ENCODE results near the gene SKAP1.

Gene SKAP1

GRCh38 chr17:48100591-48101011, 329.4 kb downstream of the SKAP1 start:
- peaks cover 9% of the 10 kb centered on the region for H3K36me3 ChIP-seq (replicated peaks; ENCODE audit: low read depth, low read length)
- peak overlapping the region; percentile 100 for H3K4me3 ChIP-seq (ENCODE audit: low read length)
- peak overlapping the region; percentile 83 for H3K27ac ChIP-seq (ENCODE audit: low read length)
- peaks cover 24% of the 10 kb centered on the region for H3K4me1 ChIP-seq (ENCODE audit: low read length)
- peaks cover 25% of the 10 kb centered on the region for H4K20me1 ChIP-seq (ENCODE audit: insufficient read depth, low read length)
- H3K79me2 ChIP-seq (ENCODE audit: low read length): peaks cover 57% of the 10 kb centered on the region
- no peaks in the 10 kb centered on the region for H3K27me3 ChIP-seq (ENCODE audit: low read depth, low read length)
- H3K9me3 ChIP-seq (ENCODE audit: insufficient read depth, low read length): no peaks in the 10 kb centered on the region
- peak overlapping the region; percentile 93 for H3K9ac ChIP-seq (ENCODE audit: low read length)
- no peak overlapping the region for H2AFZ ChIP-seq (ENCODE audit: low read depth, low read length)
- TF ChIP-seq EZH2phosphoT487 (IDR thresholded peaks at IDR 0.05; ENCODE audit: low read depth) (no peak), CTCF (IDR thresholded peaks at IDR 0.05; ENCODE audit: low read depth, low read length) (no peak)
- peak overlapping the region; percentile 99 for H3K4me2 ChIP-seq (ENCODE audit: low read length)

- Histone ChIP-seq H3K9ac (ENCODE audit: low read length) (peak overlapping the region; percentile 93), H3K79me2 (ENCODE audit: low read length) (peaks cover 61% of the 10 kb centered on the region), H2AFZ (ENCODE audit: low read depth, low read length) (no peak overlapping the region), H4K20me1 (ENCODE audit: insufficient read depth, low read length) (peaks cover 28% of the 10 kb centered on the region), H3K9me3 (ENCODE audit: insufficient read depth, low read length) (no peaks in the 10 kb centered on the region), H3K27me3 (ENCODE audit: low read depth, low read length) (no peaks in the 10 kb centered on the region), H3K4me2 (ENCODE audit: low read length) (peak overlapping the region; percentile 99), H3K36me3 (replicated peaks; ENCODE audit: low read depth, low read length) (peaks cover 9% of the 10 kb centered on the region), H3K27ac (ENCODE audit: low read length) (no peak overlapping the region), H3K4me3 (ENCODE audit: low read length) (peak overlapping the region; percentile 100), H3K4me1 (ENCODE audit: low read length) (peaks cover 24% of the 10 kb centered on the region)
- TF ChIP-seq CTCF (IDR thresholded peaks at IDR 0.05; ENCODE audit: low read depth, low read length): no peak
- no peak for TF ChIP-seq EZH2phosphoT487 (IDR thresholded peaks at IDR 0.05; ENCODE audit: low read depth)
Measured at GRCh38 chr17:48100160-48100559, 329.9 kb downstream of the SKAP1 start.

GRCh38 chr17:48095611-48096010, 334.4 kb downstream of the SKAP1 start:
- Histone ChIP-seq H3K79me2 (ENCODE audit: low read length) (peaks cover 100% of the 10 kb centered on the region), H3K4me1 (ENCODE audit: low read length) (peaks cover 13% of the 10 kb centered on the region), H3K4me2 (ENCODE audit: low read length) (no peak overlapping the region), H3K27me3 (ENCODE audit: low read depth, low read length) (no peaks in the 10 kb centered on the region), H2AFZ (ENCODE audit: low read depth, low read length) (no peak overlapping the region), H3K4me3 (ENCODE audit: low read length) (no peak overlapping the region), H3K9ac (ENCODE audit: low read length) (no peak overlapping the region), H3K36me3 (replicated peaks; ENCODE audit: low read depth, low read length) (peaks cover 17% of the 10 kb centered on the region), H3K27ac (ENCODE audit: low read length) (no peak overlapping the region), H4K20me1 (ENCODE audit: insufficient read depth, low read length) (peaks cover 31% of the 10 kb centered on the region), H3K9me3 (ENCODE audit: insufficient read depth, low read length) (no peaks in the 10 kb centered on the region)
- no peak for TF ChIP-seq CTCF (IDR thresholded peaks at IDR 0.05; ENCODE audit: low read depth, low read length)
- TF ChIP-seq EZH2phosphoT487 (IDR thresholded peaks at IDR 0.05; ENCODE audit: low read depth): no peak

- Histone ChIP-seq H3K79me2 (ENCODE audit: low read length) (peaks cover 100% of the 10 kb centered on the region), H3K4me1 (ENCODE audit: low read length) (0 out of 2 replicates have a peak, but pooled peaks cover 7% of the 10 kb centered on the region), H4K20me1 (ENCODE audit: insufficient read depth, low read length) (peaks cover 25% of the 10 kb centered on the region), H3K36me3 (replicated peaks; ENCODE audit: low read depth, low read length) (peaks cover 12% of the 10 kb centered on the region), H3K27me3 (ENCODE audit: low read depth, low read length) (no peaks in the 10 kb centered on the region), H3K9ac (ENCODE audit: low read length) (no peak overlapping the region), H2AFZ (ENCODE audit: low read depth, low read length) (no peak overlapping the region), H3K4me3 (ENCODE audit: low read length) (no peak overlapping the region), H3K9me3 (ENCODE audit: insufficient read depth, low read length) (no peaks in the 10 kb centered on the region), H3K4me2 (ENCODE audit: low read length) (no peak overlapping the region), H3K27ac (ENCODE audit: low read length) (no peak overlapping the region)
- TF ChIP-seq EZH2phosphoT487 (IDR thresholded peaks at IDR 0.05; ENCODE audit: low read depth): no peak
- no peak for TF ChIP-seq CTCF (IDR thresholded peaks at IDR 0.05; ENCODE audit: low read depth, low read length)
Measured at GRCh38 chr17:48093341-48094045, 336.5 kb downstream of the SKAP1 start.
